Stimulated activated CD8-positive, alpha-beta memory T cell treated with anti-CD3 and anti-CD28 coated beads, Interleukin-4, amount 100 ng/mL, for 4 hours (primary cell): ENCODE data around the gene AUH.

ENCODE experiments used
- DNase-seq, 2 donors: peaks; one replicate each; pipeline ENCODE4 v3.0.0-alpha.2; 2020; ENCODE audit warnings: low read depth in 2 of 2, low spot score in 1 of 2

AUH gene

DNA sequence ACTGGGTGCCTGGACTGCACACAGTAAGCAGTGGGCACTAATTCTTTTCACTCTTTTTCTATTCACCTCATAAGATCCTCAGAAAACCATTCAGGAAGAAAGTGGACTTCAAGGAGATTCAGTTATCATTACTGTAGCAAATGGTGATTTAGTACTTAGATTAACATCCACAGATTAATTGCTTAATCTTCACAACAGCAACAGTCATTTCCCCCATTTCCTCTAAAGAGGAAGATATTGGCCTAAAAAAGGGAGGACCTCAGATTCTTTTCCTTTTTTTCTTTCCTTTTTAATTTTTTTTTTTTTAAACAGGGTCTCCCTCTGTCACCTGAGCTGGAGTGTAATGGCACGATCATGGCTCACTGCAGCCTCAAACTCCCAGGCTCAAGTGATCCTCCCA lies 64.4 kb downstream of the AUH start:
- DNase-seq, result no peak

DNA sequence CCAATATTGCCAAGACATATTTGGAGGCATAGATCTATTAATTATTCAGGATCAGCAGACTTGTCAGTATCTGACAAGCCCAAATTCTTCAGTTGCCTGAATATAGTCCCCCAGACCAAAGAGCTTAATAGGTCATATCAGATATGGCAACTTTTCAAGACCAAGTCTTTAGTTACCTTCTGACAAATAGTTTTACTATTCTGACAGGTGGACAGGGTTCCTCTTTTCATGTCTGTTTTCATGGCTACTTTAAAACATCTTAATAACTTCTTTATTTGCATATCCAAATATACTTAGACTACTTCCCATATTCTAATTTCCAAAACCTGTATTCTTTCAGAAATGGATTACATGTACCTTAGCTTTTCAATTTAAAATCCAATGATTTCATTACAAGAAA lies 65.4 kb downstream of the AUH start:
- DNase-seq, result no peak

DNA sequence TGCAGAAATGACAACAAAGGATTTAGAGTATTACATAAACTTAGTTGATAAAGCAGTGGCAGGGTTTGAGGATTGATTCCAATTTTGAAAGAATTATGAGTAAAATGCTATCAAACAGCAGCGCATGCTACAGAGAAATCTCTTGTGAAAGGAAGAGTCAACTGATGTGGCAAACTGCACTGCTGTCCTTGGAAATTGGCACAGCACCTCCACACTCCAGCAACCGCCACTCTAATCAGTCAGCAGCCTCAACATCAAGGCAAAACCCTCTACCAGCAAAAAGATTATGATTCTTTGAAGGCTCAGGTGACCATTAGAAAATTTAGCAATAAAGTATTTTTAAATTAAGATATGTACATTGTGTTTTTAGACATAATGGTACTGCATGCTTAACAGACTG lies 66.4 kb downstream of the AUH start:
- no peak for DNase-seq

DNA sequence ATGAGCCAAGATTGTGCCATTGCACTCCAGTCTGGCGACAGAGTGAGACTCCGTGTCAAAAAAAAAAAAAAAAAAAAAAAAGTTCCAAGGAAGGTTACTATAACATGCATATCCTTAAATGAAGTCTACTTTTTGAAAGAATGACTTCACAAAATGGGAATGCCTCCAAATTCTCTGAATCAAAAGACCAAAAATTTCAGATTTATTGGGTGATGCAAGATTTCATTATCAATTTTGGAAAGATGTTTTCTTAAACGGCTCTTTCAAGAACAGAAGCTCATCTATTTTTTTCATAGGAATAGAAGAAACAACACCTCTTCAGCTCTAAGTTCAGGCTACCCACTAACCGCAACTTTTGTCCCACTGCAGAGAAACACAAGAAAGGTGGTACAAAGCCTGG lies 69.9 kb downstream of the AUH start:
- no peak for DNase-seq

DNA sequence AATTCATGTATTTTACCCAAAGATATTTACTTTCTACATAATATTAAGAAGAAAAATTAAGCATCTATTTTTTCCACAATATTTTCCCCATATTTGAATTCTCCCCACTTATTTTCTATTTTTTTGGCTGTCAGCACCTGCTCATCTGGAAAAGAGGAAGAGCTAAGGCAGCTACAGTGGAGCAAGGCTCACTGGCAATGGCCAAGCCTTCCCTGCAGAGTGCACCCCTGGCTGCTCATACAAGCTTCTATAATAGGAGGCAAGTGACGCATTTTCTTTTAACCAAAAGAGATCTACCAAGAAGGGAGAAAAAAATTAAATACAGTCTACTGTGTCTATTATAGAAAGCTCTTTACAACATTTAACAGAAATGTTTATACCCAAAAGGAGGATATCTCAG lies 72.5 kb downstream of the AUH start:
- no peak for DNase-seq

DNA sequence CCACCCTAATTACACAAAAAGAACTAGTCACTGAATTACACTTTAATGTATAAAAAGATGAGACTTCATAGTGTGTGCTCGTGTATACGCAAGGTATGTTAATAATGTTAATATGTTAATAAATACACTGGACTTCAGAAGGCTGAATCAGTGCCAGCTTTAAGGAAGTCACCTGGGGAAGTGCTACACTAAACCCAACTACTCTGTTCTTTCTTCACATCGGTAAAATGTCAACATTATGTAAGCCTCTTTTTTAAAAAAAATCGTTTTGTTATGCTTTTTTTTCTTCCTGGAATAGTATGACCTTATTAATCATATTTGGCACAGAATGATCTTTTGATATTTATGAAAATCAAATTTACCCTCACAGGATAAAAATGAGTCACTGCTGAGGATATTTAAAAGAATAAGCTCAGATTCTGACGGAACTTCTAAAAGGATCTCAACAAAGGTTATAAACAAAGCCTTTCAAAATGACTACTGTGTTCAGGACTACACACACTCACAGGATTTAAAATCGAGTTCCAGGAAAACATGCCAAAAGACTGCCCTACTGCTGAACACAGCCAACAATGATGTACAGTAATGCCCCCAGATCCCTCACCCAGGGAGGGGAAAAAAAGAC lies 75.9 kb downstream of the AUH start:
- DNase-seq, result no peak

DNA sequence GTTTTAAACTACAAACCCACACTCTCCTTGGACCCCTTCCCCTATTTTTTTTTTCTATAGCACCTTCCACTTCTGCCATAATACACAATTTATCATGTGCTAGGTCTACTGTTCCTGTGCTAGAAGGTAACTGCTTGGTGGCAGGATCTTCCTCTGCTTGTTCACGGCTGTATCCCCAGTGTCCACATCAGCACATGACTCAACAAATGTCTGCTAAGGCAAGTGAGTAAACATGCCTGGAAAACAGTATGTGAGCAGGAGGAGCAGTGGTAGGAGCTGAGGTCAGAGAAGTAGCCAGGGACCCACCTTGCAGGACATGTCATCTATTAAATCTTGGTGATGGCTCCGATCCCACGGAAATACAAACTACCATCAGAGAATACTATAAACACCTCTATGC lies 79.4 kb downstream of the AUH start:
- no peak for DNase-seq

DNA sequence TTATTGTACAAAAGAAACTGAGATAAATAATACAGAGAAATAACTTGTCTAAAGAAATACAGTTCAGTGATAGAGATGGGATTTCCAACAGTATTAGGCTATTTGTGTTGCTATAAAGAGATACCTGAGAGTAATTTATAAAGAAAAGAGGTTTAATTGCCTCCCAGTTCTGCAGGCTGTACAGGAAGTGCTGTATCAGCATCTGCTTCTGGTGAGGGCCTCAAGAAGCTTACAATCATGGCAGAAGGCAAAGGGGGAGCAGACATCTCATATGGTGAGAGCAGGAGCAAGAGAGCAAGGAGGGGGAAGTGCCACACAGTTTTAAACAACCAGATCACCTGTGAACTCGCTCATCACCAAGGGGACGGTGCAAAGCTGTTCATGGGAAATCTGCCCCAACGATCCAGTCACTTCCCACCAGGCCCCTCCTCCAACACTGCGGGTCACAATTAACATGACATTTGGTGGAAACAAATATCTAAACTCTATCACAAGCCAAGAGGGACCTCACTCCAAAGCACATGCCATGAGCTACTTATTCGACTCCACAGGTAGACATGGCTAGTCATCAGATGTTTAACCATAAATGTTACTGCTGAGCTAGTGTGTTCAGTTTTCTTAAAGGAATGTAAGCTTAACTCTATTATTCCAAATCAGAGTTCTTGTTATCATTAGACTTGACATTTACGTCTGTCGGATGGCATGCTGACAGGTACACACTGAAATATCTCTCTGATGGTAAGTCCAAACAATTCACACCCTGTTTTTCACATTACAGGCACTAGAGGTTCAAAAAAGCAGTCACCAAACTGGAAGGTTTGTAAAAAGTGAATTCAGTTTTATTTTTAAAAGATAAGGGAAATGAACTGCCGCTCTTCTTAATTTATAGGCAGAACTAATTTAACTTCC lies 82.2 kb downstream of the AUH start:
- DNase-seq, result no peak

DNA sequence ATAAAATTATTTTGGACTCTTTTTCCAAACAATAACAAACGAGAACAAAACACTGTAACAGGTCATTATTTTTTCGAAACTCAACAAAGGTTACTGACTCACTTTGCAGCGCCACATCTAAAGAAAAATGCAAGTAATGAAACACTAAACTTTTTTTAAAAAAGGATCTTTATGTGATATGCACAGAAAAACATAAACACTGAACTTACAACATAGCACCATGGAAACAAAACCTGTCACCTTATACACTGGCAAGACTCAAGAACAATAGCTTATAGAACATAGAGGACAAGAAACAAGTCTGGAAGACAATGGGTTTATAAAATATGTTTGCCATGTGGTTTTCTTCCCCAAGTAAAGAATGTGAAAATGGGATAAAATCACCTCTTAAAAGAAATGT lies 85.2 kb downstream of the AUH start:
- no peak for DNase-seq

DNA sequence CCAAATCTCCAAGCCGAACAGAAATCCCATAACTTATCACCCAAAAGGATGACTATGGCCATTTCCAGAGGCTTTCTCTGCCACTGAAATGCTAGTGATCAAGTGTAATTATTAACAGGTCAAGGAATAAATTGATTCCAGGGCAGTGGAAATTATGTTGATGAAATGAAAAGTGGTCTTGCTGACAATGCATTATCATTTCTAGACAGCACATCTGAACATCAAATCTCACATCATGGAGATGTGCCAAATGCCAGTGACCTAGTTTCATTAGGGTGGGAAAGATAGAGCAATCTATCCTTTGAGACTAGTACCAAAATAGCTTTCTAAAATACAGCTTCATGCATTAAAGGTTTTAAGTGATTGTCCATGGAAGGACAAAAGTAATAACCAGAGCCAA lies 86.1 kb downstream of the AUH start:
- DNase-seq, result no peak

DNA sequence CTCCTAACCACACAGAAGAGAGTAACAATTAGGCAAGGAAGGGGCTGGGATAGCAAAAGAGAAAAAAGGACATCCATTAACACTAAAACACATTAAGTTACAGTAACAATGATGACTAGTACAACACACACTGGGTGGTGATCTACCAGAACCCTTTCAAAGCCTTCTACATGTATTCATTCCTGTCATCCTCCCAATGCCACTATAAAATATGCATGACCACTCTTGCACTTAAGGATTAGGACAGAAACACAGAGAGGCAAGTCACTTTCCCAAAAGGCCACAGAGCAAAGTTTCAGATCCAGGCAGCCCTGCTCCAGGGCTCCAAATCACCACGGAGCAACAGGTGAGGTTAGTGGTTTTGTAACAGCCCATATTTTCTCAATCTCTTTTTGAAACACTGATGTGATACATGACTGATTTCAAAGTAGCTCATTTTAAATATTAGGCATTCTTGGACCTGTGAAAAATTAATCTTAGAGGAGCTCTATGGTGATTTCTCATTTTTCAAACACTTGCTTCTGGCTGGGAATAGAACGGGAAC lies 86.7 kb downstream of the AUH start:
- no peak for DNase-seq

DNA sequence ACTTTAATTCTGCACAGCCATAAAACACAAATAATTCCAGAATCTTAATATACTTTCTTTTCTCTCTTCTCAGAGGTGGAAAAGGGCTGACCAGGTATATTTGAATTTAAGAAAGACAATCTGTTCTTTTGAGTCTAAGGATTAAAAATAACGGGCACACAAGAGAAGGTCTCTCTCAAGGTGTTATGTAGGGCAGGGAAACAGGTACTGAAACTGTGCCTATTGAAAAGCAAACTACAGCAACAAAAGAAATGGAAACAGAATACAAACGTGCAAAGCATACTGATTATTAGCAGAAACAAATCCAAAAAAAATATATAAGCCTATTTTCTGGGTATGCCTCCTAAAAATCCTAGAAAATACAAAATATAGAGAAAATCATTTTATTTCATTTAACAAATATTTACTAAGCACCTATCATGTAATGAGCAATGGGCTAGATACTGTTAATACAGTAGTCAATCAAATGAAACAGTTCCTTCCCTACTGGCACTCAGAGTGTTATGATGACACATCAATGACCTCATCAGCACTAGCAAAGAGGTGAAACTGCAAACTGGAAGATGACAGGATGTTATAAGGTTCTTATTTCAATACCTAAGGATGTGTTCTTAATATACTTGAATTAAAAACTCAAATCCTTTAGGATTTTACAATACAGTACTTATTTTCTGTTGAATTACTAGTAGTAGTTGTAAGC lies 87.7 kb downstream of the AUH start:
- no peak for DNase-seq

DNA sequence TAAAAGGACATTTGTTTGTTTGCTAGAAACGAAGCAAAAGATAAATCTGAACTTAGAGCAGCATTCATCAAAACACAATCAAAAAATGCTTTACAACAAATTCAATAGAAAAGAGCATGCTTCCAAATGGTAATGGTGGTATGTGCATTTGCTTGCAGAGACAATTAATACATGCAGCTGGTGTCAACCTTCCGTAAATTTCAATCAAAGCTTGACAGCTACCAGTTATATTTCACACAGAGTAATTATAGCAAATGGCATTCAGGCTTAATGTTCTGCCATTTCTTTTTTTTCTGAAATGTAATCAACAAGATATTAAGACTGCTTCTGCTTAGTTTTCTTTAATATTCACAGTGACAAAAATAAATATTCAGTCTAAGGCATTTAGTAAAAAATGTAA lies 90.6 kb downstream of the AUH start:
- DNase-seq, result no peak

DNA sequence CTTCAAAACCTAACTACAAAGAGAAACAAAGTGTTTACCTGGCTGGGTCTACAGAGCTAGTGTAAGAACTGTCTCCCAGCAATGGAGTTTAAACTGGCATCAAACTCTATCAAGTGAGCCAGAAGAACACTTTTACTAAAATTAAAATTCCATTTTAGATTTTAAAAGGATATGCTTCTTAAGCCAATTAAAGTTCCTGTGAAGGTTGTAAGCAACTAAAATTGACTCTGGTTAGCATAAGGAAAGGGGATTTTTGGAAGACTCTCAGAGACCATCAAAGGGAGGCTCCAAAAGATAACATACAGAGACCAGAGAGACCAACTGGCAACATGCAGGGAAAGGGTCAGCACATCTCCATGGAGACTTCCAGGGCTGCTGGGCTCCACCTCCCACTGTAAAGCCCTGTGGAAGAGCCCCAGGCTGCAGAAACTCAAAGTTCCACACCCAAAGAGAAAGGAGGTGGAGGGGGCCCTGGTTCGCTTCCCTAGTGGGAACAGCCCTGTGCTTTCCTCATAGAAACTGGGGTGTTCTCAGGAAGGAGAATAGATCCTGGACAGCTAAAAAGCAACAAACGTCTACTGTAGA lies 91.7 kb downstream of the AUH start:
- DNase-seq, result no peak

DNA sequence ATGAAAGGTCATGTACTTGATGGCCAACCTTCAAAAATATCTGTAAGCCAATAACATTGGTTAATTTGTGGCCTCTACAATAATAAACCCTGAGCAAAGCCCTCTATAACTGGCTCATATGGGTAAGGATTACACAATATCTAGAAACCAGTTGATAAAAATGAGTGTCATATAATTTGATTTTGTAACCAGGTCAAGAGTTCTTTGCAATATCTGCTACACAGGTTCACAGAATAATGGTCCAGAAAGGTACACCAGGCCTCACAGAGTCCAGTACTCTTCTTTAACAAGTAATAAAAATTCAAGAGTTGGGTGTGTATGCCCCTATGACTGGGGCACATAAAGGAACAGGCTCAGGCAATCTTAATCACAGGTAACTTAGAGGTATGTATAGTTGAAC lies 95.3 kb downstream of the AUH start:
- no peak for DNase-seq

DNA sequence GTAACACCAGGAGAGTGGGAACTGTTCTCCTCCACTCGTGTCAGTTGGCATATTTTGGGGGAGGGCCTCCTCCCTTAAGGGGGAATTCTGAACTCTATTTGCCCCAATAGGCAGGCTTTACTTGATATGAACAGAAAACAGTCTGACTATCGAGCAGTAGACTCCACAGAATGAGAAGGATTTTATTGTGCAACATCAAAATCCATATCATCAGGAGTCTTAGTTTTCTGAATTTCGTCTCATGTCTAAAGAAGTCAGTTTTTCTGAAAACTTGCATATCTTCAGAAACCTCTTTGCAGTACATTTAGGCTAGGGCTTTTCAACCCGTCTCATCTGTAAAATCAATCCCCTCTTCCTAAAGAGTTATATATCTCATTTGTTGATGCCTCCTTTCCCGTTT lies 96.2 kb downstream of the AUH start:
- DNase-seq, result no peak

DNA sequence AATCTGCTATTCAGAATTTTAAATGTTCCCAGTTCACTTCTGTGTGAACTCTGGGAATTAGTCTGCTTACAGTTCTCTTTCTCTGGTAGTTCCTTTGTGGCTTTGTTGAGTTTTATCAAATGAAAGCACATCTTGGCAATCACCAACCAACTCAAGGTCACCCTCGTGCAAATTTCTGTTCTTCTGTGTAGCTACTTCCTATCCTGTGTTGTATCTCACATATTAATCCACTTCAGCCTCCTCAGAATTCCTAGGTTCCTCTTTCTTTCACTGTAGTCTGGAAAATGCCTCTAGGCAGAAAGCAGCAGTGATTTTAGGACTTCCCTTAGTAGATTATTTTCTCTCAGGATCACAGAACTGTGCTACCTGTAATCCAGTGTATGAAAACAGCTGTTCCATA lies 100.3 kb downstream of the AUH start:
- no peak for DNase-seq

DNA sequence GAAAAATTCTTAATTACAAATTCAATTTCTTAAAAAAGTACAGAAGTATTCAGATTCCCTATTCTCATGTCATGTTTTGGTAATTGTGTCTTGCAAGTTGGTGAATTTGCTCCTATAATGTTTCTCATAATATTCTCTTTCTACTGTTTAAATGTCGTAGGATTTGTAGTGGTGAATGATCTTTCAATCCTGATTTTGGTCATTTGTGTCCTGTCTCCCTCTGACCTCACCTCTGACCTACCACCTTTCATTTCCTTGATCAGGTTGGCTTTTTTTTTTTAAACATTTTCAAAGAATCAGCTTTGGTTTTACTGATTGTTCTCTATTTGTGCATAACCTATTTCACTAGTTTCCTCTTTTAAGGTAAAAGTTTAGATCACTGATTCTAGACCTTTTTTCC lies 102.6 kb downstream of the AUH start:
- DNase-seq, result no peak

DNA sequence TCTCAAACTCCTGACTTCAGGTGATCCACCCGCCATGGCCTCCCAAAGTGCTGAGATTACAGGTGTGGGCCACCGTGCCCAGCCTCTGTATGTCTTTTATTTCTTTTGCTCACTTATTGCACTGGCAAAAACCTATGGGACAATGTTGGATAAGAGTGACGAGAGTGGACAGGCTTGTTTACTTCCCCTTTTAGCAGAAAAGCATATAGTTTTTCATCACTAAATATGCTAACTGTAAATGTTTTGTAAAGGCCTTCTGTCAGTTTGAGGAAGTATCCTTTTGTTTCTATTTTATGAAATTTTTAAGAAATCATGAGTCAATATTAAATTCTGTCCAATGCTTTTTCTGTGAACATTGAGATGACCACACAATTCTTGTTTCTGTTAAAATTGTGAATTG lies 103.3 kb downstream of the AUH start:
- no peak for DNase-seq

DNA sequence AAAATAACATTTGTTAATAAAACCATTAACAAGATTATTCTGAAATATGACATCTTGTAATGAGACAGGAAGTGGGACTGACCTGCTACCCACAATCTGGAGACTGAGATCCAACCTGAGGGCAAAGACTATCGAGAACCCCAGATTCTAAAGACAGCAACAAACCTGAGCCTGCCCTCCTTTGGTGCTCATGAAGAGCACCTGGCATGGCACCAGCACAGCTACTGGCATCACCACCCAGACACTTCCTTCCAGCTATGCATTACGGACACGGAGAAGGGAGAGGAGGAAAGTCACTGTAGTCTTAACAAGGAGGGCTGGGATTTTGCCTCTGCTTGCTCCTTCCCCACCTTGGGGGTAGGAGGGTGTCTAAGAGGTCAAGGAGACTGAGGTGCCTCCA lies 105.5 kb downstream of the AUH start:
- DNase-seq, result no peak

DNA sequence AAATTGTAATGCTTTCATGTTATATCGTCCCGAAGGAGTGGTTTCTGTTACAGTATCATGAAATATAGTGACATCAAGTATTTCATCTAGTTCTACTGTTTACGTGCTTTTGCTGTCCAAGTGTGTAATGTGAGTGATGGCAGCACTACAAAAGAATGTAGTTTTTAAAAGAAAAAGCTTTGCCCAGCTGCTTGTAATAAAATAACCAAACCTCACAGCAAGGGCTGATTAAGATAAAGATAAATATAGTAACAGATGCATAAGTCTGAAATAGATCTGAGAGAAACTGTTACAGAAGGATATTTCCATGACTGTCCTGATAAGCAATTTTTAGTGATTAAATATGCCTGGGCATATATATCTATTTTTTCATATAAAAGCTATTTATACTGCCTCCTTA lies 106.4 kb downstream of the AUH start:
- DNase-seq, result no peak

DNA sequence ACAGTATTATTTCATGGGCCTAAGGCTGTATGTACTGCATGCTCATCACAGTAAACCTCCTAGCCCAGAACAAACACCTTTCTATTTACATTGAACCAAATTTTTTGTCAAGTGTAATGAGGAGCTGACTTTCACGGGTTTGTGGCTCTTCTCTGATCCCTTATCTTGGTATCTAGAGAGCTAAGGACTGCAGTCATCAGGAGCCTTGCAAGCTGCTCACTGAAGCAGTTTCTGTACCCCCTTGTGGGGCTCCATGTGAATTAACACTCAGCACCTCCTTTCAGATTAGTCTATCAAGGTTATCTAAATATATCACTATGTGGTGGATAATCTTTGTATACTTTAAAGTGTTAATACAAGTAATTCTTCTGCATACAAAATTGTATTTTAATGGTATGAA lies 108.2 kb downstream of the AUH start:
- DNase-seq, result no peak
